ENCODE data around the gene SETD9. TPM values are rescaled to one million over a fixed set of nuclear protein-coding genes. Genes with fewer than 3 reads are reported as not detected.
A peak's percentile ranks its signal among the peaks of the same experiment; 100 is the strongest.

The SETD9 gene
- total and polyA plus RNA-seq, 2 of the 13 experiments (the other 11 are each of a cell fraction or from before 2014, with no cell fraction given) = 4.8 to 17.8 TPM

DNA sequence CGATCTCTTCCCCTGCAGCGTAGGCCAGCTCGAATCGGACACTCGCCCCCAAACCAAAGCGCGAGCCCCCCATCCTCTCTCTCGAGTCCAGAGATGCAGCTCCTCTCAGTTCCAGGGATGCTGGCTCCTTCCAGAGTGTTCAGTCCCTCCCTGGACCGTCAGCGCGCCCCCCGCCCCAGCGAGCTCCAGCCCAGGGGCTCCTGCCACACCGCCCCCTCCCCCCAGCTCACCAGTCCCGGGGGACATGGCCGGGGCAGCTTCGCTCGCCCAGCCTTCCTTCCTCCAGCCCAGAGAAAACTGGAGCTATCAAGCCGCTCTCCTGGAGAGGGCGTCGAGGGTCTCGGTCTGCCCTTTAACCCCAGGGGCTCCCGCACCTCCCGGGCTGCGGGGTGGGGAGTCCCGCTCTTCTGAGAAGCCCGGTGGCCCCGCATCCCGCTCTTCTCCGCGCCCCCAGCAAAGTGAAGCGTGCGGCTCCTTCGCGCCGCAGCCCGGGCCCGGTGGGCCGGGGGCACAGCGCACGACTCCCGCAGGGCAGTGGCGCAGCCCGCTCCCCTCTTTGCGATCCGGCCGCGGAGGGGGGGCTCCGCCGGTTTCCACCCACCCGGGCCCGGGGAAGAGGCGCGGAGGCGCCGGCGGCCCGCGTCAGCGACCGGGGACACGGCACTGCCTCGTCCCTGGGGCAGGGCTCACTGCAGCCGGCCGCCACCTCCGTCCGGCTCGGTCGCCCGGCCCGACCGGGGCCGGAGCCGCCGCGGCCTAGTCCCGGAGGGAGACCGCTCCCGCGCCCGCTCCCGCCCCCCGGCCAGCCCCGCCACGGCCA, 41.9 kb downstream of the SETD9 start (continued):
- TF ChIP-seq ZNF337 (CRISPR knock-in tag; IDR thresholded peaks at IDR 0.05; ENCODE audit: borderline replicate concordance, low read depth) = no peak
- TF ChIP-seq ZNF333 (CRISPR knock-in tag; IDR thresholded peaks at IDR 0.05; ENCODE audit: borderline replicate concordance) = peak; percentile 75; the same call in 1 of the 2 replicates
- TF ChIP-seq, protein P1, sequence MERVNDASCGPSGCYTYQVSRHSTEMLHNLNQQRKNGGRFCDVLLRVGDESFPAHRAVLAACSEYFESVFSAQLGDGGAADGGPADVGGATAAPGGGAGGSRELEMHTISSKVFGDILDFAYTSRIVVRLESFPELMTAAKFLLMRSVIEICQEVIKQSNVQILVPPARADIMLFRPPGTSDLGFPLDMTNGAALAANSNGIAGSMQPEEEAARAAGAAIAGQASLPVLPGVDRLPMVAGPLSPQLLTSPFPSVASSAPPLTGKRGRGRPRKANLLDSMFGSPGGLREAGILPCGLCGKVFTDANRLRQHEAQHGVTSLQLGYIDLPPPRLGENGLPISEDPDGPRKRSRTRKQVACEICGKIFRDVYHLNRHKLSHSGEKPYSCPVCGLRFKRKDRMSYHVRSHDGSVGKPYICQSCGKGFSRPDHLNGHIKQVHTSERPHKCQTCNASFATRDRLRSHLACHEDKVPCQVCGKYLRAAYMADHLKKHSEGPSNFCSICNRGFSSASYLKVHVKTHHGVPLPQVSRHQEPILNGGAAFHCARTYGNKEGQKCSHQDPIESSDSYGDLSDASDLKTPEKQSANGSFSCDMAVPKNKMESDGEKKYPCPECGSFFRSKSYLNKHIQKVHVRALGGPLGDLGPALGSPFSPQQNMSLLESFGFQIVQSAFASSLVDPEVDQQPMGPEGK (CRISPR knock-in tag; IDR thresholded peaks at IDR 0.05) = no peak
- TF ChIP-seq, protein P2, sequence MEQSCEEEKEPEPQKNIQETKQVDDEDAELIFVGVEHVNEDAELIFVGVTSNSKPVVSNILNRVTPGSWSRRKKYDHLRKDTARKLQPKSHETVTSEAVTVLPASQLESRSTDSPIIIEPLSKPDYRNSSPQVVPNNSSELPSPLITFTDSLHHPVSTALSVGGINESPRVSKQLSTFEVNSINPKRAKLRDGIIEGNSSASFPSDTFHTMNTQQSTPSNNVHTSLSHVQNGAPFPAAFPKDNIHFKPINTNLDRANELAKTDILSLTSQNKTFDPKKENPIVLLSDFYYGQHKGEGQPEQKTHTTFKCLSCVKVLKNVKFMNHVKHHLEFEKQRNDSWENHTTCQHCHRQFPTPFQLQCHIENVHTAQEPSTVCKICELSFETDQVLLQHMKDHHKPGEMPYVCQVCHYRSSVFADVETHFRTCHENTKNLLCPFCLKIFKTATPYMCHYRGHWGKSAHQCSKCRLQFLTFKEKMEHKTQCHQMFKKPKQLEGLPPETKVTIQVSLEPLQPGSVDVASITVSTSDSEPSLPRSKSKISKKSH (CRISPR knock-in tag; IDR thresholded peaks at IDR 0.05; ENCODE audit: borderline replicate concordance) = no peak
- TF ChIP-seq ZNF777 (CRISPR knock-in tag; IDR thresholded peaks at IDR 0.05) = 0 out of 2 replicates have a peak, but pooled peaks have one; percentile 9
- no peak for TF ChIP-seq SP4 (CRISPR knock-in tag; IDR thresholded peaks at IDR 0.05)
- TF ChIP-seq, protein P3, sequence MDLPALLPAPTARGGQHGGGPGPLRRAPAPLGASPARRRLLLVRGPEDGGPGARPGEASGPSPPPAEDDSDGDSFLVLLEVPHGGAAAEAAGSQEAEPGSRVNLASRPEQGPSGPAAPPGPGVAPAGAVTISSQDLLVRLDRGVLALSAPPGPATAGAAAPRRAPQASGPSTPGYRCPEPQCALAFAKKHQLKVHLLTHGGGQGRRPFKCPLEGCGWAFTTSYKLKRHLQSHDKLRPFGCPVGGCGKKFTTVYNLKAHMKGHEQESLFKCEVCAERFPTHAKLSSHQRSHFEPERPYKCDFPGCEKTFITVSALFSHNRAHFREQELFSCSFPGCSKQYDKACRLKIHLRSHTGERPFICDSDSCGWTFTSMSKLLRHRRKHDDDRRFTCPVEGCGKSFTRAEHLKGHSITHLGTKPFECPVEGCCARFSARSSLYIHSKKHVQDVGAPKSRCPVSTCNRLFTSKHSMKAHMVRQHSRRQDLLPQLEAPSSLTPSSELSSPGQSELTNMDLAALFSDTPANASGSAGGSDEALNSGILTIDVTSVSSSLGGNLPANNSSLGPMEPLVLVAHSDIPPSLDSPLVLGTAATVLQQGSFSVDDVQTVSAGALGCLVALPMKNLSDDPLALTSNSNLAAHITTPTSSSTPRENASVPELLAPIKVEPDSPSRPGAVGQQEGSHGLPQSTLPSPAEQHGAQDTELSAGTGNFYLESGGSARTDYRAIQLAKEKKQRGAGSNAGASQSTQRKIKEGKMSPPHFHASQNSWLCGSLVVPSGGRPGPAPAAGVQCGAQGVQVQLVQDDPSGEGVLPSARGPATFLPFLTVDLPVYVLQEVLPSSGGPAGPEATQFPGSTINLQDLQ (CRISPR knock-in tag; IDR thresholded peaks at IDR 0.05) = no peak
- TF ChIP-seq PCBP1 (IDR thresholded peaks at IDR 0.05; ENCODE audit: borderline replicate concordance, low read depth, low read length) = no peak
- TF ChIP-seq KMT2B (CRISPR knock-in tag; IDR thresholded peaks at IDR 0.05) = no peak
- TF ChIP-seq NFKB2 (CRISPR knock-in tag; IDR thresholded peaks at IDR 0.05; ENCODE audit: borderline replicate concordance) = no peak
- TF ChIP-seq SYNCRIP (IDR thresholded peaks at IDR 0.05; ENCODE audit: insufficient read depth, low read depth, low read length) = no peak
- TF ChIP-seq KLF13 (CRISPR knock-in tag; IDR thresholded peaks at IDR 0.05) = no peak
- no peak for TF ChIP-seq NFRKB (IDR thresholded peaks at IDR 0.05)
- TF ChIP-seq SNRNP70 (IDR thresholded peaks at IDR 0.05; ENCODE audit: low read depth, low read length) = no peak
- no peak for TF ChIP-seq THAP11 (CRISPR knock-in tag; IDR thresholded peaks at IDR 0.05)
- no peak for TF ChIP-seq ZNF253 (CRISPR knock-in tag; IDR thresholded peaks at IDR 0.05; ENCODE audit: borderline replicate concordance)
- TF ChIP-seq TEAD2 (CRISPR knock-in tag; IDR thresholded peaks at IDR 0.05) = no peak
- TF ChIP-seq ZNF567 (CRISPR knock-in tag; IDR thresholded peaks at IDR 0.05; ENCODE audit: borderline replicate concordance) = no peak
- TF ChIP-seq, protein P4, sequence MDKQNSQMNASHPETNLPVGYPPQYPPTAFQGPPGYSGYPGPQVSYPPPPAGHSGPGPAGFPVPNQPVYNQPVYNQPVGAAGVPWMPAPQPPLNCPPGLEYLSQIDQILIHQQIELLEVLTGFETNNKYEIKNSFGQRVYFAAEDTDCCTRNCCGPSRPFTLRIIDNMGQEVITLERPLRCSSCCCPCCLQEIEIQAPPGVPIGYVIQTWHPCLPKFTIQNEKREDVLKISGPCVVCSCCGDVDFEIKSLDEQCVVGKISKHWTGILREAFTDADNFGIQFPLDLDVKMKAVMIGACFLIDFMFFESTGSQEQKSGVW (CRISPR knock-in tag; IDR thresholded peaks at IDR 0.05; ENCODE audit: borderline replicate concordance) = no peak
- no peak; the same call in 1 of the 2 replicates for TF ChIP-seq PHF8 (CRISPR knock-in tag; IDR thresholded peaks at IDR 0.05)
- TF ChIP-seq SAP130 (CRISPR knock-in tag; IDR thresholded peaks at IDR 0.05; ENCODE audit: low read depth) = no peak; the same call in 1 of the 2 replicates
- no peak for TF ChIP-seq ZNF547 (CRISPR knock-in tag; IDR thresholded peaks at IDR 0.05)
- TF ChIP-seq ZNF24 (IDR thresholded peaks at IDR 0.05) = no peak
- no peak for TF ChIP-seq POLR2G (IDR thresholded peaks at IDR 0.05; ENCODE audit: low read depth, low read length)

Measured in HepG2 (cell line).